SK-N-SH (cell line): ENCODE data around the gene RAPGEF3. TPM values are rescaled to one million over a fixed set of nuclear protein-coding genes. Genes with fewer than 3 reads are reported as not detected.

Experiments
- CTCF ChIA-PET: fragments of 300-600, 350-600 bp; formaldehyde crosslinking; extraction: SDS; loops from one replicate; lab custom pipeline; 2021; lab: Yijun Ruan, JAX
- POLR2A ChIA-PET: fragments of 350-600 bp; sonication (Branson Sonifier 250); formaldehyde crosslinking; extraction: SDS; loops from one replicate; lab custom pipeline; 2020; ENCODE audit warnings: antibody characterized with exemption, inconsistent platforms; lab: Yijun Ruan, JAX
- DNase-seq: peaks from one replicate; pipeline ENCODE4 v3.0.0; 2012
- H2AFZ ChIP-seq: fragments of 200-600 bp; sonication (generic); 2 replicates; pipeline ENCODE4 v1.8.1; 2016; ENCODE audit warnings: antibody characterized with exemption, mild to moderate bottlenecking, low read depth
- H3F3A ChIP-seq: fragments of 200-600 bp; sonication (generic); replicated peaks from 2 replicates; pipeline ENCODE3; 2016; ENCODE audit warnings: antibody characterized with exemption, mild to moderate bottlenecking; ENCODE audit not compliant: insufficient read depth
- H3K27ac ChIP-seq, 2 experiments: fragments of 200-500 bp in 1 of 2; fragments of 200-600 bp in 1 of 2; sonication (Bioruptor generic) in 1 of 2; sonication (generic), shearing (Covaris generic) in 1 of 2; 2 replicates each; pipeline versions ENCODE4 v1.5.1 to v1.6.1; 2014 to 2016; ENCODE audit warnings: low read depth in 2 of 2, inconsistent platforms in 1 of 2, low read length in 1 of 2, mild to moderate bottlenecking in 1 of 2, mixed read lengths in 1 of 2
- H3K27me3 ChIP-seq: fragments of 200-600 bp; sonication (generic), shearing (Covaris generic); 2 replicates; pipeline ENCODE4 v1.6.1; 2016; ENCODE audit warnings: mixed run types; ENCODE audit not compliant: insufficient read depth
- H3K36me3 ChIP-seq, 2 experiments: fragments of 200-500 bp in 1 of 2; fragments of 200-600 bp in 1 of 2; sonication (Bioruptor generic) in 1 of 2; sonication (generic) in 1 of 2; replicated peaks in 1 of 2; 2 replicates each; pipeline versions ENCODE3 to v1.5.1; 2014 to 2016; ENCODE audit warnings: low read length in 1 of 2, mild to moderate bottlenecking in 1 of 2; ENCODE audit not compliant: insufficient read depth in 2 of 2, control insufficient read depth in 1 of 2
- H3K4me1 ChIP-seq, 2 experiments: fragments of 200-500 bp in 1 of 2; fragments of 200-600 bp in 1 of 2; sonication (Bioruptor generic) in 1 of 2; sonication (generic), shearing (Covaris generic) in 1 of 2; 2 replicates each; pipeline versions ENCODE4 v1.5.1 to v1.6.1; 2014 to 2016; ENCODE audit warnings: low read depth in 1 of 2, low read length in 1 of 2, mixed run types in 1 of 2; ENCODE audit not compliant: insufficient read depth in 2 of 2, control insufficient read depth in 1 of 2
- H3K4me2 ChIP-seq: fragments of 200-600 bp; sonication (generic), shearing (Covaris generic); 2 replicates; pipeline ENCODE4 v1.6.1; 2017; ENCODE audit warnings: mixed run types
- H3K4me3 ChIP-seq, 2 experiments: fragments of 200-500 bp in 1 of 2; fragments of 200-600 bp in 1 of 2; sonication (Bioruptor generic) in 1 of 2; sonication (generic), shearing (Covaris generic) in 1 of 2; 2 replicates each; pipeline versions ENCODE4 v1.5.1 to v1.8.1; 2014 to 2016; ENCODE audit warnings: low read depth in 2 of 2, inconsistent platforms in 1 of 2, low read length in 1 of 2, mild to moderate bottlenecking in 1 of 2, mixed read lengths in 1 of 2, moderate library complexity in 1 of 2
- H3K79me2 ChIP-seq: fragments of 200-600 bp; sonication (generic); 2 replicates; pipeline ENCODE4 v1.8.1; 2017; ENCODE audit warnings: mild to moderate bottlenecking; ENCODE audit not compliant: insufficient read depth
- H3K9ac ChIP-seq: fragments of 200-600 bp; sonication (generic); 2 replicates; pipeline ENCODE4 v1.6.1; 2017; ENCODE audit warnings: mixed run types
- H3K9me2 ChIP-seq: fragments of 200-600 bp; sonication (generic); 2 replicates; pipeline ENCODE4 v1.6.1; 2017; ENCODE audit warnings: mixed run types
- H3K9me3 ChIP-seq: fragments of 200-600 bp; sonication (generic); 2 replicates; pipeline ENCODE4 v1.6.1; 2017; ENCODE audit warnings: mixed run types, mild to moderate bottlenecking, moderate library complexity
- H4K20me1 ChIP-seq: fragments of 200-600 bp; sonication (generic); 2 replicates; pipeline ENCODE4 v1.6.1; 2017; ENCODE audit warnings: mild to moderate bottlenecking, mixed run types; ENCODE audit not compliant: insufficient read depth
- CHD2 ChIP-seq: fragments of 150-350 bp; IDR thresholded peaks from 2 replicates; pipeline ENCODE4 v1.6.1; 2018; ENCODE audit warnings: low read length; ENCODE audit not compliant: partially characterized antibody
- FOSL2 ChIP-seq: IDR thresholded peaks from 2 replicates; pipeline ENCODE4 v1.4.0; 2012; ENCODE audit warnings: low read depth, mild to moderate bottlenecking, moderate library complexity, borderline replicate concordance
- FOXJ3 ChIP-seq: sonication (generic); formaldehyde crosslinking; IDR thresholded peaks from 2 replicates; pipeline ENCODE4 v1.5.1; 2020; ENCODE audit warnings: mild to moderate bottlenecking, missing genetic modification reagents
- MEF2A ChIP-seq: IDR thresholded peaks from 2 replicates; pipeline ENCODE4 v1.4.0; 2012; ENCODE audit warnings: low read depth, borderline replicate concordance
- MXI1 ChIP-seq: IDR thresholded peaks from 2 replicates; pipeline ENCODE4 v1.6.1; 2012; ENCODE audit warnings: mild to moderate bottlenecking, low read depth, low read length, improper control_type of control experiment
- POLR2AphosphoS5 ChIP-seq: IDR thresholded peaks from 2 replicates; pipeline ENCODE4 v1.6.1; 2012; ENCODE audit warnings: low read depth, low read length
- RCOR1 ChIP-seq: fragments of 150-350 bp; IDR thresholded peaks from 2 replicates; pipeline ENCODE4 v1.6.1; 2017; ENCODE audit warnings: antibody characterized with exemption, low read length
- SIN3A ChIP-seq: IDR thresholded peaks from 2 replicates; pipeline ENCODE4 v1.6.1; 2012; ENCODE audit warnings: low read depth, mild to moderate bottlenecking, low read length, moderate library complexity, borderline replicate concordance
- SMC3 ChIP-seq: IDR thresholded peaks from 2 replicates; pipeline ENCODE4 v1.6.1; 2012; ENCODE audit warnings: low read depth, low read length, improper control_type of control experiment
- TAF1 ChIP-seq: IDR thresholded peaks from 2 replicates; pipeline ENCODE4 v1.6.1; 2012; ENCODE audit warnings: low read depth, mild to moderate bottlenecking, low read length, moderate library complexity, borderline replicate concordance
- TCF12 ChIP-seq: IDR thresholded peaks from 2 replicates; pipeline ENCODE4 v1.4.0; 2012
- WGBS: methylation state at CpG from one replicate; pipeline ENCODE4 v1.1.6; 2017; ENCODE audit warnings: low lambda C conversion rate; 5-methylcytosine and 5-hydroxymethylcytosine counted together
- polyA plus RNA-seq, 3 experiments: library from polyadenylated mRNA; depleted of rRNA; stranded (reverse); fragments of >200 nt; gene quantifications; 2 replicates each; pipeline ENCODE4 v1.2.3, GENCODE V29; 2012
- TF ChIP-seq, protein P1 (sequence below): fragments of 150-350 bp; IDR thresholded peaks from 2 replicates; pipeline ENCODE4 v1.6.1; 2017; ENCODE audit warnings: antibody characterized with exemption, low read length, low read depth, borderline replicate concordance
- TF ChIP-seq, protein P2 (sequence below): IDR thresholded peaks from 2 replicates; pipeline ENCODE4 v1.4.0; 2012; ENCODE audit warnings: low read depth, borderline replicate concordance
- TF ChIP-seq, protein P3 (sequence below): IDR thresholded peaks from 2 replicates; pipeline ENCODE4 v1.4.0; 2012; ENCODE audit warnings: low read depth, borderline replicate concordance
- TF ChIP-seq, protein P4 (sequence below): fragments of 150-350 bp; IDR thresholded peaks from 2 replicates; pipeline ENCODE4 v1.6.1; 2016; ENCODE audit warnings: mild to moderate bottlenecking, low read depth, low read length
- TF ChIP-seq, protein P5 (sequence below): IDR thresholded peaks from 2 replicates; pipeline ENCODE4; 2012

Gene RAPGEF3
- polyA plus RNA-seq, 1 of the 3 experiments (the other 2 are of a cell fraction), result 0.90 TPM

DNA sequence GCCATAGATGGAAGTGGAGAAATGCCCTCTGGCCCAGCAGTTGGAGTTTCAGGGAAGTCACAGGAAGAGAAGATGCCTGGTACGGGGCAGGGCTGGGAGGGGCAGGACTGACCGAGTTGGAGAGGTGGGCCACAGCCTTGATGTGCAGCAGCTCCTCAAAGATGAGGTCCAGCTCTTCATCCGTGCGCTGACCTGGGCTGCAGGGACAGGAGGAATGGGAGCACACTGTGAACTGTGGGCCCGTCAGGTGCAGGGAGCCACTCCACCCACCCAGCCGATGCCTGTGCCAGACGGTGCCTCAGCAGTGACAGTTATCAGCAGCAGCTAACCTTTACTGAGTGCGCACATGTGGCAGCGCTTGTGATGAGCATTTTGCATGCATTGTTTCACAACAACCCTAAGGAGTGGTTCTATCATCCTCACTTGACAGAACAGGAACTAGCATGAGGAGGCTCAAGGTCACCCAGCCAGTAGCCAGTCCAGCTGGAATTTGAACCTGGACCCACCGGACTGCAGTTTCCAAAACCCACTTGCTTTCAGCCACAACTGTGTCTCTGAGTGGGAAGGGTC, 8.4 kb downstream of the RAPGEF3 start:
- no peaks in the 10 kb centered on the region for H4K20me1 ChIP-seq
- ChIA-PET CTCF (interaction anchor here (2.3 to 18.0 kb wide), 3 partner anchors 10 to 87 kb away, joined by 6 to 435 read pairs (median 313); partner anchors contain the start of gene SLC48A1), POLR2A (no interaction called here)
- no peaks in the 10 kb centered on the region for H3K9me3 ChIP-seq
- WGBS, result 94% methylated on average over 5 of the region's 10 CpGs
- no peak overlapping the region for H3K27ac ChIP-seq
- H3K9ac ChIP-seq, result no peak overlapping the region
- TF ChIP-seq, protein P1, sequence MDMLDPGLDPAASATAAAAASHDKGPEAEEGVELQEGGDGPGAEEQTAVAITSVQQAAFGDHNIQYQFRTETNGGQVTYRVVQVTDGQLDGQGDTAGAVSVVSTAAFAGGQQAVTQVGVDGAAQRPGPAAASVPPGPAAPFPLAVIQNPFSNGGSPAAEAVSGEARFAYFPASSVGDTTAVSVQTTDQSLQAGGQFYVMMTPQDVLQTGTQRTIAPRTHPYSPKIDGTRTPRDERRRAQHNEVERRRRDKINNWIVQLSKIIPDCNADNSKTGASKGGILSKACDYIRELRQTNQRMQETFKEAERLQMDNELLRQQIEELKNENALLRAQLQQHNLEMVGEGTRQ, result no peak
- TF ChIP-seq SIN3A (no peak), MEF2A (no peak), FOXJ3 (CRISPR knock-in tag) (no peak), TCF12 (no peak), MXI1 (no peak), RCOR1 (no peak), CHD2 (no peak), FOSL2 (no peak), TAF1 (no peak), POLR2AphosphoS5 (no peak), SMC3 (no peak)
- TF ChIP-seq, protein P2, sequence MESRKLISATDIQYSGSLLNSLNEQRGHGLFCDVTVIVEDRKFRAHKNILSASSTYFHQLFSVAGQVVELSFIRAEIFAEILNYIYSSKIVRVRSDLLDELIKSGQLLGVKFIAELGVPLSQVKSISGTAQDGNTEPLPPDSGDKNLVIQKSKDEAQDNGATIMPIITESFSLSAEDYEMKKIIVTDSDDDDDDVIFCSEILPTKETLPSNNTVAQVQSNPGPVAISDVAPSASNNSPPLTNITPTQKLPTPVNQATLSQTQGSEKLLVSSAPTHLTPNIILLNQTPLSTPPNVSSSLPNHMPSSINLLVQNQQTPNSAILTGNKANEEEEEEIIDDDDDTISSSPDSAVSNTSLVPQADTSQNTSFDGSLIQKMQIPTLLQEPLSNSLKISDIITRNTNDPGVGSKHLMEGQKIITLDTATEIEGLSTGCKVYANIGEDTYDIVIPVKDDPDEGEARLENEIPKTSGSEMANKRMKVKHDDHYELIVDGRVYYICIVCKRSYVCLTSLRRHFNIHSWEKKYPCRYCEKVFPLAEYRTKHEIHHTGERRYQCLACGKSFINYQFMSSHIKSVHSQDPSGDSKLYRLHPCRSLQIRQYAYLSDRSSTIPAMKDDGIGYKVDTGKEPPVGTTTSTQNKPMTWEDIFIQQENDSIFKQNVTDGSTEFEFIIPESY, result no peak
- TF ChIP-seq, protein P3, sequence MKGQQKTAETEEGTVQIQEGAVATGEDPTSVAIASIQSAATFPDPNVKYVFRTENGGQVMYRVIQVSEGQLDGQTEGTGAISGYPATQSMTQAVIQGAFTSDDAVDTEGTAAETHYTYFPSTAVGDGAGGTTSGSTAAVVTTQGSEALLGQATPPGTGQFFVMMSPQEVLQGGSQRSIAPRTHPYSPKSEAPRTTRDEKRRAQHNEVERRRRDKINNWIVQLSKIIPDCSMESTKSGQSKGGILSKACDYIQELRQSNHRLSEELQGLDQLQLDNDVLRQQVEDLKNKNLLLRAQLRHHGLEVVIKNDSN, result no peak
- TF ChIP-seq, protein P4, sequence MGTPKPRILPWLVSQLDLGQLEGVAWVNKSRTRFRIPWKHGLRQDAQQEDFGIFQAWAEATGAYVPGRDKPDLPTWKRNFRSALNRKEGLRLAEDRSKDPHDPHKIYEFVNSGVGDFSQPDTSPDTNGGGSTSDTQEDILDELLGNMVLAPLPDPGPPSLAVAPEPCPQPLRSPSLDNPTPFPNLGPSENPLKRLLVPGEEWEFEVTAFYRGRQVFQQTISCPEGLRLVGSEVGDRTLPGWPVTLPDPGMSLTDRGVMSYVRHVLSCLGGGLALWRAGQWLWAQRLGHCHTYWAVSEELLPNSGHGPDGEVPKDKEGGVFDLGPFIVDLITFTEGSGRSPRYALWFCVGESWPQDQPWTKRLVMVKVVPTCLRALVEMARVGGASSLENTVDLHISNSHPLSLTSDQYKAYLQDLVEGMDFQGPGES, result no peak
- TF ChIP-seq, protein P5, sequence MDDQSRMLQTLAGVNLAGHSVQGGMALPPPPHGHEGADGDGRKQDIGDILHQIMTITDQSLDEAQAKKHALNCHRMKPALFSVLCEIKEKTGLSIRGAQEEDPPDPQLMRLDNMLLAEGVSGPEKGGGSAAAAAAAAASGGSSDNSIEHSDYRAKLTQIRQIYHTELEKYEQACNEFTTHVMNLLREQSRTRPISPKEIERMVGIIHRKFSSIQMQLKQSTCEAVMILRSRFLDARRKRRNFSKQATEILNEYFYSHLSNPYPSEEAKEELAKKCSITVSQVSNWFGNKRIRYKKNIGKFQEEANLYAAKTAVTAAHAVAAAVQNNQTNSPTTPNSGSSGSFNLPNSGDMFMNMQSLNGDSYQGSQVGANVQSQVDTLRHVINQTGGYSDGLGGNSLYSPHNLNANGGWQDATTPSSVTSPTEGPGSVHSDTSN, result no peak
- H3K4me2 ChIP-seq, result no peak overlapping the region
- no peaks in the 10 kb centered on the region for H3K79me2 ChIP-seq
- no peak overlapping the region for H3K4me3 ChIP-seq
- DNase-seq, result peak; percentile 28
- H3K36me3 ChIP-seq, result no peaks in the 10 kb centered on the region
- no peak overlapping the region for H2AFZ ChIP-seq
- no peaks in the 10 kb centered on the region for H3K9me2 ChIP-seq
- H3K4me1 ChIP-seq, result peaks cover 12 to 40% of the 10 kb centered on the region in 2 experiments; a peak in 3 of 4 replicates
- no peaks in the 10 kb centered on the region for H3F3A ChIP-seq
- H3K27me3 ChIP-seq, result no peaks in the 10 kb centered on the region
